NCI-H524 treated with DMSO at 0.1 percent for 48 hours (cell line): ENCODE results near the gene SNX9.
"Not testable (repeated sequence)": the region's sequence is repeated elsewhere in the genome, so short reads cannot be mapped to it uniquely, and the experiment has no call there.

Experiments
- DNase-seq: peaks from one replicate; lab custom pipeline; 2025; lab: John Stamatoyannopoulos, UW

Gene SNX9

GRCh38 chr6:157823001-157823527, at the start of gene SNX9:
TSS of gene SNX9 (plus strand) at chr6:157823246. CDS start at chr6:157823435, 189 bp downstream.
- no peak for DNase-seq

GRCh38 chr6:157773248-157773773, 49.7 kb upstream of the SNX9 start:
- DNase-seq, result no peak

- DNase-seq, result peak; percentile 66
These were observed 48.6 kb upstream of the SNX9 start for GRCh38 chr6:157774153-157775135.

- DNase-seq, result no peak
These were observed 47.7 kb upstream of the SNX9 start for GRCh38 chr6:157775376-157775775.

- DNase-seq, result no peak
These were observed 45.7 kb upstream of the SNX9 start for GRCh38 chr6:157777344-157777743.

GRCh38 chr6:157778719-157779118, 44.3 kb upstream of the SNX9 start:
- DNase-seq, result no peak

- DNase-seq, result no peak
These were observed 43.1 kb upstream of the SNX9 start for GRCh38 chr6:157779705-157780604.

- DNase-seq, result no peak
These were observed 37.4 kb upstream of the SNX9 start for GRCh38 chr6:157785636-157786035.

GRCh38 chr6:157786221-157786620, 36.8 kb upstream of the SNX9 start:
- DNase-seq, result no peak

- no peak for DNase-seq
These were observed 36.0 kb upstream of the SNX9 start for GRCh38 chr6:157787080-157787479.

GRCh38 chr6:157788180-157788579, 34.9 kb upstream of the SNX9 start:
- no peak for DNase-seq

- no peak for DNase-seq
These were observed 33.7 kb upstream of the SNX9 start for GRCh38 chr6:157789297-157789696.

GRCh38 chr6:157789861-157790260, 33.2 kb upstream of the SNX9 start:
- no peak for DNase-seq

GRCh38 chr6:157790548-157791160, 32.4 kb upstream of the SNX9 start:
- no peak for DNase-seq

GRCh38 chr6:157791450-157791849, 31.6 kb upstream of the SNX9 start:
- no peak for DNase-seq

- DNase-seq, result no peak
These were observed 30.4 kb upstream of the SNX9 start for GRCh38 chr6:157792671-157793070.

GRCh38 chr6:157794012-157794411, 29.0 kb upstream of the SNX9 start:
- DNase-seq, result not testable (repeated sequence)

GRCh38 chr6:157795841-157796240, 27.2 kb upstream of the SNX9 start:
- DNase-seq, result no peak

- no peak for DNase-seq
These were observed 24.2 kb upstream of the SNX9 start for GRCh38 chr6:157798851-157799250.

GRCh38 chr6:157799561-157799960, 23.5 kb upstream of the SNX9 start:
- DNase-seq, result not testable (repeated sequence)

GRCh38 chr6:157800420-157801237, 22.4 kb upstream of the SNX9 start:
- no peak for DNase-seq
